GM12864 (cell line): Measurements from ENCODE around the gene SORCS2.

Source experiments
- DNase-seq: peaks from one replicate; pipeline ENCODE4 v3.0.0-alpha.2; 2011; ENCODE audit warnings: low read depth
- H3K4me3 ChIP-seq: 2 replicates; pipeline ENCODE4 v1.5.1; 2011; ENCODE audit warnings: mild to moderate bottlenecking, low read depth, low read length, control low read depth
- CTCF ChIP-seq: IDR thresholded peaks from 2 replicates; pipeline ENCODE4 v1.5.1; 2011; ENCODE audit warnings: low read depth, mild to moderate bottlenecking, moderate library complexity, low read length, control low read depth, inconsistent platforms; ENCODE audit errors: missing control alignments

The SORCS2 gene

DNA sequence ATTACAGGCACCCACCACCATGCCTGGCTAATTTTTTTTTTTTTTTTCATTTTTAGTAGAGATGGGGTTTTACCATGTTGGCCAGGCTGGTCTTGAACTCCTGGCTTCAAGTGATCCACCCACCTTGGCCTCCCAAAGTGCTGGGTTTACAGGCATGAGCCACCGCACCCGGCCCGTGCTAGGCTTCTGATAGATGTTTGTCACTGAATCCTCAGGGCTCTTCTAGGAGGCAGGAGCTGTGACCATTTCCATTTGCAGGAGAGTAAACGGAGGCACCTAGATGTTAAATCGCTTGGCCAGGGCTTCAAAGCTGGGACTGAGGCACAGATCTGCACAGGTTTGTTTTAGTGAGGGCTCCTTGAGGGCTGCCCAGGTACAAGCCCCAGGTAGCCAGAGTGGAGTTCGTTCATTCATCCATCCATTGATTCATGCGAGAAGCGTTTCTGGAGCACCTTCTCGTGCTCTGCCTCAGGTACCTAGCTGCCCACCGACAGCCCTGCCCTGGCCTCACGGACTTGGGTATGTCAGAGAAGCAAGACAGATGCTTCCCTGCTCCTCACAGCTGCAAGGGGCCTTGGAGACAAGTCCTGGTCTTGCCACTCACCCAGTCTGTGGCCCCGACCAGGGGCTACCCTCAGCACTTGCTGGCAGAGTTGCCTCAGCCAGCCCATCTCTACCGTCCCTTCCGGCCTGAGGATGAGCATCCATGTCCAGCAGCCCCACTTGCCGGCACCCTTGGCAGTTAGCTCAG is 136.0 kb downstream of the SORCS2 start:
- DNase-seq: no peak
- no peak for TF ChIP-seq CTCF
- no peak overlapping the region for H3K4me3 ChIP-seq

- no peak for TF ChIP-seq CTCF
- no peak for DNase-seq
Measured at GRCh38 chr4:7328913-7329638, 136.7 kb downstream of the SORCS2 start.

DNA sequence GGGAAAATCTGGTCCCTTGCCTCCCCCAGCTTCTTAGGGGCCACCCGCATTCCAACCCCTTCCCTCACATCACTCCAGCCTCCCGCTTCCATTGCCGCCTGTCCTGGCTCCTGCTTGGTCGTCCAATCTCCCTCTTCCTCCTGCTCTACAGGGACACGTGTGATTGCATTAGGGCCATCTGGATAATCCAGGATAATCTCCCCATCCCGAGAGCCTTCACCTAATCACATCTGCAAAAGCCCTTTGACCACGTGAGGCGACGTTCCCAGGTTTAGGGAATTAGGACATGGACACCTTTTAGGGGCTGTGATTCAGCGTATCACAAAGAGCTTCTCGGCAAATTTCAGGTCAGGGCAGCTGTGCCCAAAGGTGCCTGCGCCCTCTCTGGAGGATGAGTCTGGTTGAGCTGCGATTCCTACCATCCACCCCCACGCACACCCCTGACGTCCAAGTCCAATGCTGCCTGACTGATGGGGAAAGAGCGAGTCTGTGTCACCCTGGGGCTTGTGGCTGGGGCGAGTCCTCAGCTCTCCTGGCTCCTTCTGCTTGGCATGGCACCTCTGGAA is 137.8 kb downstream of the SORCS2 start:
- no peak for TF ChIP-seq CTCF
- H3K4me3 ChIP-seq: no peak overlapping the region
- DNase-seq: no peak

More at GRCh38 chr4:7328913-7329638, 136.7 kb downstream of the SORCS2 start:
- no peak overlapping the region for H3K4me3 ChIP-seq

DNA sequence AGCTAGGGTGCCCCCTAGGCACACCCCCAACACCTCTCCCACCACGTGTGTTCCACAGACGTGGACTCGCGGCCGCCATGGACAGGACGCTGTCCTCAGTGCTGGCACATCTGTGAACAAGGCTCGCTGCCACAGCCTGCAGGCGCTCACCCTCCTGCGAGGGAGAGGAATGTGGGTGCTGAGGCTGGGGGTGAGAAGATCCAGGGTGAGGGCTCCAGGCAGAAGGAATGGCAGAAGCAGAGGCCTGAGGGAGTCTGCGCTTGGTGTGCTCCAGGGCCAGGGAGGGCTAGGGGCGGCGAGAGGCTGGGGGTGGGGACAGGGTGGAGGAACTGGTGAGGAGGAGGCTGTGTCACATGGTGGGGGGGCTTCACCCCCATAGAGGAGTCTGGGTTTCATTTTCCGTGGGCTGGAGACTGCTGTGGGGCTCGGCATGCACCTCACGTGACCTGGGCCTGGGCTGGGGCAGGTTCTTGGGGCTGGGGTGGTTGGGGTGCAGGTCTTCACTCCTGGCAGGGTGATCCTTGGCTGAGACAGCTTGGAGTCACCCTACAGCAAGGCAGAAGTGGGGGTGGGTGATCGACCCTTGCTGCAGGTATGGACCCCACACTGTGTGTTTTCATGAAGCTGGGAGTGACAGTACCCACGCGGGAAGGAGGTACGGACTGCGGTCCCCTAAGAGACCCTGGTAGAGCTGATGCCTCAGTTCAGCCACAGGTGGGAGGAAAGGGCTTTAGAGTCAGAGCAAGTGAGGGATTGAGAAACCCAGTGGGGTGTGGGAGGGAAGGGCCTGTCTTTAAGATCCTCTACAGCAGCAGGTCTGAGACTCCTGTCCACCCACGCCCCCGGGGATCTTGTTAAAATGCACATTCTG is 138.7 kb downstream of the SORCS2 start:
- TF ChIP-seq CTCF: no peak
- DNase-seq: no peak
- H3K4me3 ChIP-seq: no peak overlapping the region

- no peak for DNase-seq
- TF ChIP-seq CTCF: no peak
- H3K4me3 ChIP-seq: no peak overlapping the region
Measured at GRCh38 chr4:7331682-7332000, 139.3 kb downstream of the SORCS2 start.

- TF ChIP-seq CTCF: no peak
- no peak for DNase-seq
Measured at GRCh38 chr4:7332216-7333023, 140.1 kb downstream of the SORCS2 start.

More at GRCh38 chr4:7332216-7333023, 140.1 kb downstream of the SORCS2 start:
- H3K4me3 ChIP-seq: no peak overlapping the region
